HFFc6 (cell line): ENCODE results near the gene KCND1. TPM values are rescaled to one million over a fixed set of nuclear protein-coding genes. Genes with fewer than 3 reads are reported as not detected.
A peak's percentile ranks its signal among the peaks of the same experiment; 100 is the strongest.

Source experiments
- DNase-seq: peaks from one replicate; pipeline ENCODE4 v3.0.0-alpha.2; 2018
- H3K27ac Mint-ChIP-seq: 2 replicates; pipeline ENCODE4 v1.8.0; 2020; ENCODE audit warnings: mild to moderate bottlenecking, mixed read lengths
- H3K27me3 Mint-ChIP-seq: 2 replicates; pipeline ENCODE4 v1.8.0; 2021; ENCODE audit warnings: mild to moderate bottlenecking, moderate library complexity, mixed read lengths; ENCODE audit not compliant: insufficient read depth
- H3K36me3 Mint-ChIP-seq: 2 replicates; pipeline ENCODE4 v1.8.0; 2021; ENCODE audit warnings: low read depth, mixed read lengths
- H3K4me1 Mint-ChIP-seq: 2 replicates; pipeline ENCODE4 v1.8.0; 2020; ENCODE audit warnings: low read depth, mixed read lengths
- H3K4me3 Mint-ChIP-seq: 2 replicates; pipeline ENCODE4 v1.8.0; 2020; ENCODE audit warnings: mild to moderate bottlenecking, moderate library complexity, mixed read lengths
- H3K9me3 Mint-ChIP-seq: 2 replicates; pipeline ENCODE4 v1.8.0; 2020; ENCODE audit warnings: mild to moderate bottlenecking, mixed read lengths
- total RNA-seq, 6 experiments: library from RNA; stranded (reverse); fragmentation: NEBNext Ultra II Directional; extraction: Animal tissue kit (Norgen Biotek cat#: 25700); gene quantifications; 2 replicates in 1 of 6; 3 replicates in 5 of 6; pipeline ENCODE4 v1.2.3, GENCODE V29; 2021
- TF ChIP-seq, protein P1 (sequence below): fragments of 200-600 bp; sonication (generic); IDR thresholded peaks from 2 replicates; pipeline ENCODE4 v1.5.0; 2021; ENCODE audit warnings: antibody characterized with exemption, mild to moderate bottlenecking

Gene KCND1
- total RNA-seq, 6 experiments from 2014 or later: 3.0 to 6.2 (median 5.4) TPM

DNA sequence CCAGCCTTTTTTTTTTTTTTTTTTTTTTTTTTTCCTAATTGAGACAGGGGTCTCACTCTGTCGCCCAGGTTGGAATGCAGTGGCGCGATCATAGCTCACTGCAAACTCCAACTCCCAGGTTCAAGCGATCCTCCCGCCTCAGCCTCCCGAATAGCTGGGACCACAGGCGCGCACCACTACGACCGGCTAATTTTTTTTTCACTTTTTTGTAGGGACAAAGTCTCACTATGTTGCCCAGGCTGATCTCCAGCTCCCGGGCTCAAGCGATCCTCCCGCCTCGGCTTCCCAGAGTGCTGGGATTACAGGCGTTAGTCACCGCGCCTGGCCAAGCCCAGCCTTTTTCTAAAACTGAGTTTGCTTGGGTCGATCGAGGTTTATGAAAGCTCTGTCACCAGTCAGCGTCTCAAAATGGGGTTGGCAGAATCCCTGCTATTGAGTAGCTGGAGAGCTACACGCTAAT, 13.0 kb downstream of the KCND1 start:
- DNase-seq: peak; percentile 64
- Mint-ChIP-seq H3K9me3 (no peaks in the 10 kb centered on the region), H3K4me3 (peak overlapping the region; percentile 98), H3K27me3 (no peaks in the 10 kb centered on the region; the same call in 1 of the 2 replicates), H3K27ac (peak overlapping the region; percentile 100), H3K4me1 (peaks cover 22% of the 10 kb centered on the region), H3K36me3 (no peaks in the 10 kb centered on the region)
- TF ChIP-seq, protein P1, sequence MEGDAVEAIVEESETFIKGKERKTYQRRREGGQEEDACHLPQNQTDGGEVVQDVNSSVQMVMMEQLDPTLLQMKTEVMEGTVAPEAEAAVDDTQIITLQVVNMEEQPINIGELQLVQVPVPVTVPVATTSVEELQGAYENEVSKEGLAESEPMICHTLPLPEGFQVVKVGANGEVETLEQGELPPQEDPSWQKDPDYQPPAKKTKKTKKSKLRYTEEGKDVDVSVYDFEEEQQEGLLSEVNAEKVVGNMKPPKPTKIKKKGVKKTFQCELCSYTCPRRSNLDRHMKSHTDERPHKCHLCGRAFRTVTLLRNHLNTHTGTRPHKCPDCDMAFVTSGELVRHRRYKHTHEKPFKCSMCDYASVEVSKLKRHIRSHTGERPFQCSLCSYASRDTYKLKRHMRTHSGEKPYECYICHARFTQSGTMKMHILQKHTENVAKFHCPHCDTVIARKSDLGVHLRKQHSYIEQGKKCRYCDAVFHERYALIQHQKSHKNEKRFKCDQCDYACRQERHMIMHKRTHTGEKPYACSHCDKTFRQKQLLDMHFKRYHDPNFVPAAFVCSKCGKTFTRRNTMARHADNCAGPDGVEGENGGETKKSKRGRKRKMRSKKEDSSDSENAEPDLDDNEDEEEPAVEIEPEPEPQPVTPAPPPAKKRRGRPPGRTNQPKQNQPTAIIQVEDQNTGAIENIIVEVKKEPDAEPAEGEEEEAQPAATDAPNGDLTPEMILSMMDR: no peak

DNA sequence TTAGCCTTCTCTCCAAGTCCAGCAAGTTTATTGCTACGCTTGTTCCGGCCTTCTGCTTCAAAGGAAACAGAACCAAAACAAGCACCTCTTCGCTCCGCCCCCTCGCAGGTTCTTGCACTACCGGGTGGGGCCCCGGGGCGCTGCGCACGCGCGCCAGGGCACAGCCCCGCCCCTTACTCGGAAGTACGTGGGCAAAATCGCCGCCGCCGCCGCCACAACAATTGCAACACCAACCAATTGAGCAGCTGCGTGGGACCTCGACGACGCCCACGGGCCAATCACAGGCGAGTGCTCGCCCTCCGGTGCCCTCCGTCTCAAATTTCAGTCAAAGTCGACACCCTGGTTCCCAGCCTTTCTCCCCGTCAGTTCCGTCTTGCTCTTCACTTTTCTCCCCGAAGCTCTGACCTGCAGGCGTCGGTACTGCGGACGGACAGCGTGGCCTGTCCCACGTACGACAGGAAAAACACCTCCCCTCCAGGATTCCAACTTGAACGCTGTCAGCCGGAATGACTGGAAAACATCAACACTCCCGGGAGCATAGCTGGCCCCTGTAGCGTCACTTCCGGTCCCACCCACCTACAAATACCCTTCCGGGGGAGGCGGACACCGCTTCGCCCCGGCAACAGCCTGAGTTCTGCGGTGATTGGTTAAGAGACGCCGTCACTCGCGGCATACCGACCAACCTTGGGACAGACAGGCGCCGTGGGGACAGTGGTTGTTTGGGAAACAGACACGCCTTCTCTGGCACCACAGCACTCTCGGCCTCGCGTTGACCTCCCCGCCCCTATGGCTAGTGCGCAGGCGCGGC, 13.6 kb downstream of the KCND1 start:
- H3K9me3 Mint-ChIP-seq: no peaks in the 10 kb centered on the region
- peaks cover 22% of the 10 kb centered on the region for H3K4me1 Mint-ChIP-seq
- H3K27me3 Mint-ChIP-seq: no peaks in the 10 kb centered on the region; the same call in 1 of the 2 replicates
- no peaks in the 10 kb centered on the region for H3K36me3 Mint-ChIP-seq
- TF ChIP-seq, protein P1: no peak
- H3K27ac Mint-ChIP-seq: peak overlapping the region; percentile 100
- peak overlapping the region; percentile 98 for H3K4me3 Mint-ChIP-seq
- DNase-seq: peak; percentile 97

DNA sequence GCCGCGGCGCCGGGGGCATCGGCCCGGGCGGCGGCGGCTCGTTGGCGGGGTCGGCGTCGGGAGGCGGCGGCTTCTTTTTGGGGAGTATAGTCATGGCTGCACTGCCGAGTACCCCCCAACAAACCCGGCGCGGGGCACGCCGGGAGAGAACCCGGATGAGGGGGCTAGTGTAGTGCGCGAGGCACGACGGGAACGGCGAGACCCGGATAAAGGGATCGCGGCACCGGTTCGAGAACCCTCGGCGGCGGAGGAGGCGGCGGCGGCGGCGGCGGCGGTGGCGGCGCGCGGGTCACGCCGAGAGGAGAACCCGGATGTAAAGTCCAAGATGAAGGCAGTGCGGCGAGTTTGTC, 14.2 kb downstream of the KCND1 start, which contains the start of gene OTUD5:
Gene OTUD5 (minus strand): TSS at position 131 of the 350 bp plus-strand sequence. CDS start 37 bp downstream, at position 94.
- DNase-seq: no peak
- Mint-ChIP-seq H3K4me1 (peaks cover 22% of the 10 kb centered on the region), H3K9me3 (no peaks in the 10 kb centered on the region), H3K27ac (peak within 1 kb of the TSS; percentile 100), H3K36me3 (no peaks in the 10 kb centered on the region), H3K4me3 (peak within 1 kb of the TSS; percentile 98), H3K27me3 (no peaks in the 10 kb centered on the region; the same call in 1 of the 2 replicates)
- TF ChIP-seq, protein P1: no peak

DNA sequence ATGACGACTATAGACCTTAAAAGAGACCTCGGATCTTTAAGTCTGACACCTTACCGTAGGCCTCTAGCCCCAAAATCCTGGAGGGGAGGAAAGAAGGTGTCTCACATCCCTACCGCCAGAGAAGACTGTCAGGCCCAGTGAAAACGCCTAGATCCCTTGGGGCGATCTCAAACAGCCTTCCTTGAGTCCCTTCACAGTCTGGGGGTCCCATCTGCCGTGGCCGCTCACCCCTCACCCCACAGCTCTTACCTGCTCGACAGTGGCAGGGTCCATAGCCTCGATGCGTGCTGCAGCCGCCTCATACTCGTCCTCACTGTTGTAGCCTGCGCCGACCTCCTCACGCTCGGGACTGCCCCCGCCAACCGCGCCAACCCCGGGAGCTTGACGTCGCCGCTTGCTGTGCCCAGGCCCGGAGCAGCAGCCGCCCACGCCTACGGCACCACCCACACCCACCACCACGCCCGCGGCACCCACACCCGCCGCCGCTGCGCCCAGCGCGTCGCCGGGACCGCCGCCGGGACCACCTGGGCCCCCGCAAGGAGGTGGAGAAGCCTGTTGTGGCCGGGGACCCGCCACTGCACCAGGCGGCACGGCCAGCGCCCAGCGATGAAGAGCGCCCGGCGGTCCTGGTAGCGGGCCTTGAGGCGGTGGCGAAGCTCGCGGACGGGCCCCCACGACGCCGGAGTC, 14.8 kb downstream of the KCND1 start:
- no peak for DNase-seq
- H3K27ac Mint-ChIP-seq: peak overlapping the region; percentile 68
- H3K27me3 Mint-ChIP-seq: no peaks in the 10 kb centered on the region; the same call in 1 of the 2 replicates
- peak overlapping the region; percentile 87 for H3K4me3 Mint-ChIP-seq
- H3K9me3 Mint-ChIP-seq: no peaks in the 10 kb centered on the region
- TF ChIP-seq, protein P1: no peak
- no peaks in the 10 kb centered on the region for H3K36me3 Mint-ChIP-seq
- peaks cover 22% of the 10 kb centered on the region for H3K4me1 Mint-ChIP-seq

DNA sequence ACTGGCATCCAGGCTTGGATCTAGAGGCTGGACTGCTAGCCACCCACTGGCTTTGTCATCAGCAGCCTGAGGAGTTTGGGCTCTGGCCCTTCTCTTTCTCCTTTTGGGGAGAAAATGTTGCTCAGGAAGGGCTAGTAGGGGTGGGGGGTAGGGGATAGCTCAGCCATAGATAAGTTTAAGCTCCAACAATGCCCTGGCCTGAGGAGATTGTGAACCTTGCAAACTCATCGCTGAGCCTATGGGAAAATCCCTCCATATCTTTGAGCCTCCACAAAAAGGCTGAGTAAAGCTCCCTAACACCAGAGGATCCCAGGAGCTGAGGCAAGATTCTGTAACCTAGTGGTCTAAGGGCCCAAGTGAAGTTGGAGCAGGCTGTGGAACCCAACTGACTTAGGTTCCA, 23.1 kb downstream of the KCND1 start:
- Mint-ChIP-seq H3K27ac (no peak overlapping the region), H3K27me3 (no peaks in the 10 kb centered on the region), H3K36me3 (peaks cover 4% of the 10 kb centered on the region; the same call in 1 of the 2 replicates), H3K4me1 (no peaks in the 10 kb centered on the region), H3K9me3 (peaks cover 5% of the 10 kb centered on the region), H3K4me3 (no peak overlapping the region)
- no peak for DNase-seq
- TF ChIP-seq, protein P1: no peak
